Activated CD4-positive, alpha-beta T cell treated with anti-CD3 and anti-CD28 coated beads, Interleukin-2, amount 10 ng/mL, durations not matched to agents 24 days and 14 days (primary cell): ENCODE data around the gene PEX6. TPM values are rescaled to one million over a fixed set of nuclear protein-coding genes. Genes with fewer than 3 reads are reported as not detected.

Experiments
- DNase-seq: peaks from one replicate; pipeline ENCODE4 v3.0.0; 2022
- H3K27ac Mint-ChIP-seq: one replicate; pipeline ENCODE4 v1.8.0; 2022; ENCODE audit warnings: mild to moderate bottlenecking, mixed read lengths
- H3K27me3 Mint-ChIP-seq: one replicate; pipeline ENCODE4 v1.8.0; 2022; ENCODE audit warnings: mixed read lengths
- H3K36me3 Mint-ChIP-seq: one replicate; pipeline ENCODE4 v1.8.0; 2022; ENCODE audit warnings: low read depth, mild to moderate bottlenecking, mixed read lengths
- H3K4me1 Mint-ChIP-seq: one replicate; pipeline ENCODE4 v1.8.0; 2021; ENCODE audit warnings: mixed read lengths
- H3K4me3 Mint-ChIP-seq: one replicate; pipeline ENCODE4 v1.8.0; 2022; ENCODE audit warnings: mild to moderate bottlenecking, moderate library complexity, mixed read lengths
- H3K9me3 Mint-ChIP-seq: one replicate; pipeline ENCODE4 v1.8.0; 2021; ENCODE audit warnings: mixed read lengths
- intact Hi-C: fragments of 100-400 bp; cut with micrococcal nuclease; formaldehyde crosslinking; loops from one replicate; pipeline ENCODE4 v1.15.1; 2023
- total RNA-seq: library from RNA; stranded (reverse); gene quantifications from 2 replicates; pipeline ENCODE4 v1.2.3, GENCODE V29; 2022

The PEX6 gene, protein sequence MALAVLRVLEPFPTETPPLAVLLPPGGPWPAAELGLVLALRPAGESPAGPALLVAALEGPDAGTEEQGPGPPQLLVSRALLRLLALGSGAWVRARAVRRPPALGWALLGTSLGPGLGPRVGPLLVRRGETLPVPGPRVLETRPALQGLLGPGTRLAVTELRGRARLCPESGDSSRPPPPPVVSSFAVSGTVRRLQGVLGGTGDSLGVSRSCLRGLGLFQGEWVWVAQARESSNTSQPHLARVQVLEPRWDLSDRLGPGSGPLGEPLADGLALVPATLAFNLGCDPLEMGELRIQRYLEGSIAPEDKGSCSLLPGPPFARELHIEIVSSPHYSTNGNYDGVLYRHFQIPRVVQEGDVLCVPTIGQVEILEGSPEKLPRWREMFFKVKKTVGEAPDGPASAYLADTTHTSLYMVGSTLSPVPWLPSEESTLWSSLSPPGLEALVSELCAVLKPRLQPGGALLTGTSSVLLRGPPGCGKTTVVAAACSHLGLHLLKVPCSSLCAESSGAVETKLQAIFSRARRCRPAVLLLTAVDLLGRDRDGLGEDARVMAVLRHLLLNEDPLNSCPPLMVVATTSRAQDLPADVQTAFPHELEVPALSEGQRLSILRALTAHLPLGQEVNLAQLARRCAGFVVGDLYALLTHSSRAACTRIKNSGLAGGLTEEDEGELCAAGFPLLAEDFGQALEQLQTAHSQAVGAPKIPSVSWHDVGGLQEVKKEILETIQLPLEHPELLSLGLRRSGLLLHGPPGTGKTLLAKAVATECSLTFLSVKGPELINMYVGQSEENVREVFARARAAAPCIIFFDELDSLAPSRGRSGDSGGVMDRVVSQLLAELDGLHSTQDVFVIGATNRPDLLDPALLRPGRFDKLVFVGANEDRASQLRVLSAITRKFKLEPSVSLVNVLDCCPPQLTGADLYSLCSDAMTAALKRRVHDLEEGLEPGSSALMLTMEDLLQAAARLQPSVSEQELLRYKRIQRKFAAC
- total RNA-seq, result 24.0 and 24.1 TPM in 2 replicates

DNA sequence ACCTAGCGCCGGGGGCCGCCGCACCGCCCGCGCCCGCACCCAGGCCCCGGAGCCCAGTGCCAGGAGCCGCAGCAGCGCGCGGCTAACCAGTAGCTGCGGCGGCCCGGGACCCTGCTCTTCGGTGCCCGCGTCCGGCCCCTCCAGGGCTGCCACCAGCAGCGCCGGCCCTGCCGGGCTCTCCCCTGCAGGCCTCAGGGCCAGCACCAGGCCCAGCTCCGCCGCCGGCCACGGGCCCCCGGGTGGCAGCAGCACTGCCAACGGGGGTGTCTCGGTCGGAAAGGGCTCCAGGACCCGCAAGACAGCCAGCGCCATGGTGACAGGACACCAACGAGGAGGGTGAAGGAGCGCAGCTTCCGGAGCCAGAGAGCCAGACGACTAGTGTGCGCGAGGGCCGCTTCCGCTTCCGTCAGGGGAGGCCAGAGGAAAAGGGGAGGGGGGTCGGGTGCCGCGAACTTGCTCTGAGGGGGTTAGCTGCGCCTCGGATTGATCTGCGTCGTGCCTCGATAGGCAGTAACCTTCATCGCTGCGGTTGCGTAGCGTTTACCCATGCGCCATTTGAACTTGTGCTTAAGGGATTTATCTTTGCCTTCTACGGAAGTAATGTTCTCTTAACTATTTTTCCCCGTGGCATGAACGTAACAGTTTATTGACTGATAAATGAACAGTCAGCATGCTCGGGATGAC lies at the start of gene PEX6:
TSS of gene PEX6 (minus strand) at position 343 of the 684 bp plus-strand sequence. CDS start at position 312, 31 bp downstream.
- no peaks in the 10 kb centered on the region for H3K9me3 Mint-ChIP-seq
- no peaks in the 10 kb centered on the region for H3K27me3 Mint-ChIP-seq
- peaks cover 34% of the 10 kb centered on the region for H3K4me1 Mint-ChIP-seq
- peaks cover 13% of the 10 kb centered on the region for H3K36me3 Mint-ChIP-seq
- H3K27ac Mint-ChIP-seq, result peak within 1 kb of the TSS; percentile 97
- peak within 1 kb of the TSS; percentile 91 for H3K4me3 Mint-ChIP-seq
- intact Hi-C loops, result loop anchor here (1.0 to 5.0 kb wide), 3 partner anchors 35 to 73 kb away; partner anchors contain the start of genes CNPY3, CUL7 and KLHDC3
- DNase-seq, result peak; percentile 99

DNA sequence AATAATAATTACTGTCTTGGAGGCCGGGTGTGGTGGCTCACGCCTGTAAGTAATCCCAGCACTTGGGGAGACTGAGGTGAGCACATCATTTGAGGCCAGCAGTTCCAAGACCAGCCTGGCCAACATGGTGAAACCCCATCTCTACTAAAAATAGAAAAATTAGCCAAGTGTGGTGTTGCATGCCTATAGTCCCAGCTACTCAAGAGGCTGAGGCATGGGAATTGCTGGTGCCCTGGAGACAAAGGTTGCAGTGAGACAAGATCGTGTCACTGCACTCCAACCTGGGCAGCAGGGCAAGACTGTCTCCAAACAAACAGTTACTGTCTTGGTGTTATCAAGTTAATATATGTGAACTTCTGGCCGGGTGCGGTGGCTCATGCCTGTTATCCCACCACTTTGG lies 47.4 kb upstream of the PEX6 start:
- H3K27me3 Mint-ChIP-seq, result no peaks in the 10 kb centered on the region
- H3K27ac Mint-ChIP-seq, result no peak overlapping the region
- no peaks in the 10 kb centered on the region for H3K9me3 Mint-ChIP-seq
- peaks cover 14% of the 10 kb centered on the region for H3K4me1 Mint-ChIP-seq
- H3K36me3 Mint-ChIP-seq, result peaks cover 50% of the 10 kb centered on the region
- no peak overlapping the region for H3K4me3 Mint-ChIP-seq
- no peak for DNase-seq
- intact Hi-C loops, result no loop called here

GRCh38 chr6:43024436-43024835 lies 45.5 kb upstream of the PEX6 start:
- intact Hi-C loops, result no loop called here
- H3K27me3 Mint-ChIP-seq, result no peaks in the 10 kb centered on the region
- H3K27ac Mint-ChIP-seq, result peak overlapping the region; percentile 72
- no peaks in the 10 kb centered on the region for H3K9me3 Mint-ChIP-seq
- peaks cover 44% of the 10 kb centered on the region for H3K36me3 Mint-ChIP-seq
- H3K4me3 Mint-ChIP-seq, result peak overlapping the region; percentile 5
- peaks cover 22% of the 10 kb centered on the region for H3K4me1 Mint-ChIP-seq
- DNase-seq, result no peak

GRCh38 chr6:43021270-43022047 lies 42.5 kb upstream of the PEX6 start, which contains the start of gene RRP36:
Gene RRP36 (plus strand): TSS chr6:43021623. CDS start chr6:43021655, 32 bp downstream.
- intact Hi-C loops, result loop anchor here (1.0 kb wide), 1 partner anchor 32 kb away; the partner anchor contains the start of gene CUL7
- no peaks in the 10 kb centered on the region for H3K9me3 Mint-ChIP-seq
- peak; percentile 92 for DNase-seq
- H3K36me3 Mint-ChIP-seq, result peaks cover 42% of the 10 kb centered on the region
- peak within 1 kb of the TSS; percentile 86 for H3K27ac Mint-ChIP-seq
- peak within 1 kb of the TSS; percentile 94 for H3K4me3 Mint-ChIP-seq
- peaks cover 33% of the 10 kb centered on the region for H3K4me1 Mint-ChIP-seq
- no peaks in the 10 kb centered on the region for H3K27me3 Mint-ChIP-seq

- H3K27me3 Mint-ChIP-seq, result no peaks in the 10 kb centered on the region
- no peak overlapping the region for H3K27ac Mint-ChIP-seq
- H3K4me1 Mint-ChIP-seq, result peaks cover 35% of the 10 kb centered on the region
- peak overlapping the region; percentile 94 for H3K4me3 Mint-ChIP-seq
- no peaks in the 10 kb centered on the region for H3K9me3 Mint-ChIP-seq
- peaks cover 42% of the 10 kb centered on the region for H3K36me3 Mint-ChIP-seq
- no peak for DNase-seq
- intact Hi-C loops, result loop anchor here (1.0 kb wide), 1 partner anchor 32 kb away; the partner anchor contains the start of gene CUL7
These were observed 41.9 kb upstream of the PEX6 start for GRCh38 chr6:43020847-43021246.

DNA sequence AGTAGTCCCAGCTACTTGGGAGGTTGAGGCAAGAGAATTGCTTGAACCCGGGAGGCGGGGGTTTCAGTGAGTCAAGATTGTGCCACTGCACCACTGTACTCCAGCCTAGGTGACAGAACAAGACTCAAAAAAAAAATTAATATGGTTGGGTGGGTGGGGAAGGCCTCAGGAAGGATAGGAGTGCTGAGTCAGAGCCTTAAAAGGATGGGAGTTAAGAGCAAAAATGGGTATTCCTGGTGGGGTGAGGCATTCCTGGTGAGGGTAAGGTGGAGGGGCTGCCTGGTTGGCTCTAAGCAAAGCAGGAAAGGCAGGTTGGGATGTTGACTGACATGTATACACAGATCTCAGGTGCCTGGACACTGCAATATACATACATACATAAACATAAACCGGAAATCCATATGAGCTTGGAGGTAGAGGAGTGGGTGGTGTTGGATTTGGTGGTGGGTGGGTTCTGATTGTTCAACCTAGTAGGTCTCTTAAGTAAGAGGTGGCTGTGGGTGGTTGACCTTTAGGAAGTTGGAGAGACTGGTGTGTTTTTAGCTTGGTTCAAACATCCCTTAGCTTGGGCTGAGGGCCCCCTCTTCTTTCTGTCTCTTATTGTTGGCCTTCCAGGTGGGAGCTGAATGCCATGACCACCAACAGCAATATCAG lies 41.2 kb upstream of the PEX6 start:
- H3K27ac Mint-ChIP-seq, result peak overlapping the region; percentile 52
- no peak for DNase-seq
- intact Hi-C loops, result no loop called here
- H3K9me3 Mint-ChIP-seq, result no peaks in the 10 kb centered on the region
- H3K4me1 Mint-ChIP-seq, result peaks cover 36% of the 10 kb centered on the region
- no peaks in the 10 kb centered on the region for H3K27me3 Mint-ChIP-seq
- H3K36me3 Mint-ChIP-seq, result peaks cover 39% of the 10 kb centered on the region
- H3K4me3 Mint-ChIP-seq, result peak overlapping the region; percentile 94

DNA sequence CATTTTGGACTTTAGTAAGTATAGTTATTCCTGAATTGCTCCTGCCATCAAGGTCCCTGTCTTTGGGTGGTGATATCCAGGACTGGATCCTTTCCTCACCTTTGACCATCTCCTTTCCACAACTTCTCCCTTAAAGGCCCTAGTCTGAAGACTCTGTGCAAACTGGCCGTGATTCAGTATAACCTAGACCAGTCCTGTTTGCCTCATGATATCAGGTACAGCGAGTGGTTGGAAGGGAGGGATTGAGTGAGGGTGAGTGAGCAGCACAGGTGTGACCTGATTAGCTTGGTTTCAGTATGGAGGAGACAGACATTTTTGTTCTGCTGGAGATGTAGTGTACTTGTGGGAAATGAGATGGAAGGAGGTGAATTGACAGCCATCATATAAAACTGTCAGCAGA lies 40.2 kb upstream of the PEX6 start:
- no peaks in the 10 kb centered on the region for H3K27me3 Mint-ChIP-seq
- no peak for DNase-seq
- H3K9me3 Mint-ChIP-seq, result no peaks in the 10 kb centered on the region
- intact Hi-C loops, result no loop called here
- H3K4me1 Mint-ChIP-seq, result peaks cover 38% of the 10 kb centered on the region
- H3K4me3 Mint-ChIP-seq, result peak overlapping the region; percentile 0
- no peak overlapping the region for H3K27ac Mint-ChIP-seq
- peaks cover 32% of the 10 kb centered on the region for H3K36me3 Mint-ChIP-seq

- H3K27me3 Mint-ChIP-seq, result no peaks in the 10 kb centered on the region
- no peak overlapping the region for H3K27ac Mint-ChIP-seq
- no peaks in the 10 kb centered on the region for H3K9me3 Mint-ChIP-seq
- H3K4me1 Mint-ChIP-seq, result peaks cover 52% of the 10 kb centered on the region
- intact Hi-C loops, result no loop called here
- no peak for DNase-seq
- H3K36me3 Mint-ChIP-seq, result peaks cover 48% of the 10 kb centered on the region
- H3K4me3 Mint-ChIP-seq, result no peak overlapping the region
These were observed 38.0 kb upstream of the PEX6 start for GRCh38 chr6:43016943-43017334.

DNA sequence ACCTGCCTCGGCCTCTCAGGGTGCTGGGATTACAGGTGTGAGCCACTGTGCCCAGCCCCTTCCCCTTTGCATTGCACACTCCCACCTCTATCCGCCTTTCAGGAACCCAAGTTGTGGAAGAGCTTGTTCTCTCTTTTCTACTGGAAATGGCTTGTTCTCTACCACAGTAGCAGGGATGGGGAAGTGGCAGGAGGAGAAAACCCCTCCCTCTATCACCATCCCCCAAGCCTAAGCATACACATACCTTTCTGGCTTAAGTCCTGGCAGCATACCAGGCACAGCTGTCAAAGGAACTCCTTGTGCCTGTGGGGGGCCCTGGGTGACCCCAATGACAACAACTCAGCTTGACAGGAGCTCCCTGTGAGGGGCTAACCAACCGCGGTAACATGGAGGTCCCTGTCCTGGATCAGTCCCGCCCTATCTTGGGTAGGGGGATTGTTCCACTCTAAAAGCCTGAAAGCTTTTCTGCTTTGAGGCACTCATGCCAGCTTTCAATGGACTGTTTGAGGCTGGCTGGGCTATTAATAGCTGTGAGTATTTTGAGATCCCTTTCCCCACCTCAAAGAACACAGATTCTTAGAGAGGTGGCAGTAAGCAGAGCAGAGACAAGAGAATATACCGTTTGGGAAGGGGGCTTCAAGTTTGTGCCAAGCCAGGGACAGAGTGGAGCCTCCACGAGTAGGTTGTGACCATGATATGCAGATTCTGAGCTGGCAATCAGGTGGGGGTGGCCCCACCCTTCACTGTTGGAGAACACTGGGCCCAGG lies 37.4 kb upstream of the PEX6 start:
- Mint-ChIP-seq H3K27ac (no peak overlapping the region), H3K4me3 (peak overlapping the region; percentile 38), H3K4me1 (peaks cover 52% of the 10 kb centered on the region), H3K36me3 (peaks cover 50% of the 10 kb centered on the region), H3K27me3 (no peaks in the 10 kb centered on the region), H3K9me3 (no peaks in the 10 kb centered on the region)
- no peak for DNase-seq
- intact Hi-C loops, result no loop called here

DNA sequence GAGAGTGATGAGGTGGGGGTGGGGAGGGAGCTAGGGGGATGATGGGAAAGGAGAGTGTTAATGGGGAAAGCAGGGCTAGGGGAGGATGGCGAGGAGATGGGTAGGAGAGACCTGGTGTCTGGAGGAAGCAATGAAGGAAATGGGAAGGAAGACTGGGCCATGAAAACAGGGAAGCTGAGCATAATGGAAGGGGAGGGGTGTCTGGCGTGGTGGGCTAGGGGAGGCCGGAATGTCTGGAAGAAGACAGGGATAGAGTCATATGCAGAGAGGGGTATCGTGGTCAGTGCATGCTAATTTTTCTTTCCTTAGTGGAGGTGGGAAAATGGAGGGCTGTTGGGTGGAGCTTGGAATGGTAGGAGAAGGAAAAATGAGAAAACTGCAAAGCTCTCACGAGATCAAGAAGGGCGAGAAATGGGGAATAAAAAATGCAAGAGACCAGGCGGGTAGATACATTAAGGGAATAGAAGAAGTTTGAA lies 35.5 kb upstream of the PEX6 start:
- H3K27ac Mint-ChIP-seq, result peak overlapping the region; percentile 92
- H3K9me3 Mint-ChIP-seq, result no peaks in the 10 kb centered on the region
- DNase-seq, result no peak
- peaks cover 60% of the 10 kb centered on the region for H3K36me3 Mint-ChIP-seq
- intact Hi-C loops, result loop anchor here (1.0 to 5.0 kb wide), 4 partner anchors 35 to 452 kb away; partner anchors contain the start of genes CNPY3, KLC4, MRPL2 and PEX6
- H3K4me3 Mint-ChIP-seq, result peak overlapping the region; percentile 99
- H3K27me3 Mint-ChIP-seq, result no peaks in the 10 kb centered on the region
- H3K4me1 Mint-ChIP-seq, result peaks cover 44% of the 10 kb centered on the region

- Mint-ChIP-seq H3K9me3 (no peaks in the 10 kb centered on the region), H3K36me3 (peaks cover 61% of the 10 kb centered on the region), H3K4me3 (peak within 1 kb of the TSS; percentile 99), H3K27ac (peak within 1 kb of the TSS; percentile 92), H3K27me3 (no peaks in the 10 kb centered on the region), H3K4me1 (peaks cover 44% of the 10 kb centered on the region)
- peak; percentile 100 for DNase-seq
- intact Hi-C loops, result loop anchor here (1.0 to 5.0 kb wide), 7 partner anchors 30 to 503 kb away; partner anchors contain the start of genes CNPY3, KLC4, MRPL2 and PEX6
These were observed 35.0 kb upstream of the PEX6 start, which contains the start of the genes KLHDC3 and MEA1 for GRCh38 chr6:43013843-43014433. Gene KLHDC3 (plus strand): TSS chr6:43014249. CDS start chr6:43017193, 2,944 bp downstream. Gene MEA1 (minus strand): TSS chr6:43013946. CDS start chr6:43013813, 133 bp downstream.
